Eye (tissue), 1 donor: ENCODE measurements around the gene COL9A3.
"Not testable (repeated sequence)": the region's sequence is repeated elsewhere in the genome, so short reads cannot be mapped to it uniquely, and the experiment has no call there.

Source experiments
- DNase-seq: peaks from one replicate; pipeline ENCODE4 v3.0.0-alpha.2; 2015

COL9A3 gene

GRCh38 chr20:62838128-62838891, 21.5 kb downstream of the COL9A3 start:
- no peak for DNase-seq

- DNase-seq = no peak
Observed at GRCh38 chr20:62839261-62839660, 22.4 kb downstream of the COL9A3 start.

- DNase-seq = no peak
Observed at GRCh38 chr20:62839816-62840215, 23.0 kb downstream of the COL9A3 start.

DNA sequence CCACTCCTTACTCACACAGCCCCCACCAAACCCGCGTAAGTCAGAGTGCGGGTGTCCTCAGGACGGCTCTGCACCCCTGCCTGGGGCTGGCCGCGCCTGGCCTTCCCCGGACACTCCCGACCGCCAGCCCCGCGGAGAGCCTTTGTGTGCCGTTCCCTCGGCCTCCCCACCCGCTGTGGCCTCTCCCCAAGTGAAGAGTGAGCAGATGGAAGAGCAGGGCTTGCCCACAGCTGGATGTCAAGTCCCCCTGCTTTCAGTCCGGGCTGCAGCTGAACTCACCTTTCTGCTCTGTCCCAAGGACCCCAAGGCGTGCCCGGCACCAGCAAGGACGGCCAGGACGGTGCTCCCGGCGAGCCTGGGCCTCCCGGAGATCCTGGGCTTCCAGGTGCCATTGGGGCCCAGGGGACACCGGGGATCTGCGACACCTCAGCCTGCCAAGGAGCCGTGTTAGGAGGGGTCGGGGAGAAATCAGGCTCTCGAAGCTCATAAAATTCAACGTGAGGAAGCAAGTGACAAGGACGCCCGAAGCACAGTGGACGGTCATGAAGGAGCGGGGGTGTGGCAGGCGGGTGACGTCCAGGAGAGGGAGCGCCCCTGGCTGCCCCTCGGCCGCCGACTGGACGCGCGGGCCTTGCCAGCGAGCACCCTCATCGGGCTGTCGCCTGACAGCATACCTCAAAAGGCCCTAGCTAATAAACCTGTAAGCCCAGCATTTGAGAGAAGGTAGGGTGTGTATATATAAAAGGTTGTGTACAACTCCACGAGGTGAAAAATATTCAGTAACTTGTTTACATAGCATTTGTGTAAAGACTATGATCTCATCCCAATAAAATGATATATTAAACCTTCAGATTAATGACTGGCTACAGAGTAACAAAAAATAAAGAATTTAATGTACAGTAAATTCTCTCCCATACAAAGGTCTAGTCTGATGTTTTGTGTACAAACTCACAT, 23.7 kb downstream of the COL9A3 start:
- DNase-seq = no peak

- DNase-seq = no peak
Observed at GRCh38 chr20:62841705-62842212, 24.9 kb downstream of the COL9A3 start.

- DNase-seq = no peak
Observed at GRCh38 chr20:62843656-62844055, 26.8 kb downstream of the COL9A3 start.

DNA sequence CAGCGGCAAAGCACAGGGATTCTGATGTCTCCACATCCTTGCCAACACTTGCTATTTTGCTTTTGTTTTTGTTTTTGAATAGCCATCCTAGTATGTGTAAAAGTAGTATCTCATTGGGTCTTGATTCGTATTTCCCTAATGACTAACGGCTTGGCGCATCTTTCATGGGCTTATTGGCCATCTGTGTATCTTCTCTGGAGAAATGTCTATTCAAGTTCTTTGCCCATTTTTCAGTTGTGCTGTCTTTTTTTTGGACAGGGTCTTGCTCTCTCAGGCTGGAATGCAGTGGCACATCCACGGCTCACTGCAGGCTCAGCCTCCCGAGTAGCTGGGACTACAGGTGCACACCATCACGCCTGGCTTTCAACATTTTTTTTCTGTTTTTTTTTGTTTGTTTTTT, 27.3 kb downstream of the COL9A3 start:
- DNase-seq = no peak

GRCh38 chr20:62845416-62846160, 28.7 kb downstream of the COL9A3 start:
- DNase-seq = no peak

DNA sequence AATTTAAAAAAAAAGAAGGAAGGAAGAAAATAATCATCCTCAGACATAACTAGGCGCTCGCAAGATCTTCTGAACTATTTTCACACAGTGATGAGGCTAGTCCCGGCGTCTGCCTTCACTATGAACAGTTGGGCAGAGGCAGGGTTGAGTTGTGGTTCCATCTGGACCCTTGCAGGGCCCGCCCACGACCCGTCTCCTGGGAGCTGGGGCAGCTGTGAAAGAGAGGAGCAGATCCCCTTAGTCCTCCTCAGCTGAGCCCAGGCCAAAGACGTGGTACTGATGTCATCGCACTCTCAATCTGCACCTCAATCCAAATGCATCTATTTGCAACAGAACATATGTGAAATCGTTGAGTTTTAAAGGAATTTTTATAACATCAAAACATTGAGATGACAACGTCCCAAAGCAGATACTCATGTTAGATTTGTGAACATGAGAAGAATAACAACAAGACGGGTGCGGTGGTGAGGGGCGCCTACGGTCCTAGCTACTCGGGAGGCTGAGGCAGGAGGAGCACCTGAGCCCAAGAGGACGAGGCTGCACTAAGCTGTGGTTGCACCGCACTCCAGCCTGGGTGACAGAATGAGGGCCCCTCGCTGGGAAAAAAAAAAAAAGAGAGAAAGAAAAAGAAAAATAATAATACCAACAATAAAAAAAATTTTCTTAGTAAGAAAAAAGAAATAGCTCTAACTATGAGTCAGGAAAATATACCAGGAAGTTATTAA, 29.5 kb downstream of the COL9A3 start:
- peak; percentile 57 for DNase-seq

DNA sequence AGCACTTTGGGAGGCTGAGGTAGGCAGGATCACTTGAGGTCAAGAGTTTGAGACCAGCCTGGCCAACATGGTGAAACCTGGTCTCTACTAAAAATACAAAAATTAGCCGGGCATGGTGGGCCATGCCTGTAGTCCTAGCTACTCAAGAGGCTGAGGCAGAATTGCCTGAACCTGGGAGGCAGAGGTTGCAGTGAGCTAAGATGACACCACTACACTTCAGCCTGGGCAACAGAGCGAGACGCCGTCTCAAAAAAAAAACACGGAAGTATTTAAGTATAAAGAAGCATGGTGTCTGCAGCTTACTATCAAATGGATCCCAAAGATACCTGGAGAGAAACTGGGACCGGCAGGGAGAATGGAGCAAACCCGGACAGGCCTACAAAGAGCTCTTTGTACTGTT, 32.1 kb downstream of the COL9A3 start:
- DNase-seq = not testable (repeated sequence)

DNA sequence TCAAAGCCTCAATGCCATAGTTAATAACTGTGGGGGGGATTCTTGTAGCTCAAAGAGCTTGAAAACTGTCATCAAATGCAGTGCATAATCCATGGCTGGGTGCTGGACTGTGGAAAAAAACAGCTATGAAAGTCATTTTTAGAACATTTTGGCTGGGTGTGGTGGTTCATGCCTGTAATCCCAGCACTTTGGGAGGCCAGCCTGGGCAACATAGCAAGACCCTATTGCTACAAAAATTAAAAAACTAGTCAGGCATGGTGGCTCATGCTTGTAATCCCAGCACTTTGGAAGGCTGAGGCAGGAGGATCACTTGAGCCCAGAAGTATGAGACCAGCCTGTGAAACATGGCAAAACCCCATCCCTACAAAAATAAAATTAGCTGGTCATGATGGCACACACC, 32.6 kb downstream of the COL9A3 start:
- DNase-seq = no peak

- DNase-seq = no peak
Observed at GRCh38 chr20:62850333-62850974, 33.6 kb downstream of the COL9A3 start.

DNA sequence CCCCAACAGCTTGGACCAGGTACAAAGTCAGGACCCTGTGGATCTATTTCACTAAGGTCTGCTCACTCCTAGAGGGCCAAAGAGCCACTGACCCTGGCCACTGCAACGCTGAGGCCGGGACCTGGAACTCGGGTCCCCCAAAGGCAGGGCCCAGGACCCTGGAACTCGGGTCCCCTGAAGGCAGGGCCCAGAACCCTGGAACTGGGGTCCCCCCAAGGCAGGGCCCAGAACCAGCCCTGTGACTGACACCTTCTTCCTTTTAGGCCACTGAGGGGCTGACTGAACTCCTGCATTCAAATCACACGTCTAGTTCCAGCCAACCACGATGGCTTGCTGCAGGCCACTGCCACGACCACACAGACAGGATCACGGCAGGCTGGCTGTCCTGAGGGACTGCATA, 35.3 kb downstream of the COL9A3 start:
- no peak for DNase-seq

- DNase-seq = no peak
Observed at GRCh38 chr20:62852841-62853240, 36.0 kb downstream of the COL9A3 start.

DNA sequence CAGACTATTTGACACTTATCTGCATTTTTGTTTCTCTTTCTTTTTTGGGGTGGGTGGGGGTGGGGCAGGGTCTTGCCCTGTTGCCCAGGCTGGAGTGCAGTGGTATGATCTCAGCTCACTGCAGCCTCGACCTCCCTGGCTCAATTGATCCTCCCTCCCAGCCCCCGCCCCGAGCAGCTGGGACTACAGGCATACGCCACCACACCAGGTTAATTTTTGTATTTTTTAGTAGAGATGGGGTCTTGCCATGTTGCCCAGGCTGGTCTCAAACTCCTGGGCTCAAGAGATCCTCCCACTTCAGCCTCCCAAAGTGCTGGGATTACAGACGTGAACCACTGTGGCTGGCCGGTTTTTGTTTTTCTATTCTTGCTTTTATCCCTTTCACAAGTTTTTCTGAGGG, 36.5 kb downstream of the COL9A3 start:
- DNase-seq = not testable (repeated sequence)

DNA sequence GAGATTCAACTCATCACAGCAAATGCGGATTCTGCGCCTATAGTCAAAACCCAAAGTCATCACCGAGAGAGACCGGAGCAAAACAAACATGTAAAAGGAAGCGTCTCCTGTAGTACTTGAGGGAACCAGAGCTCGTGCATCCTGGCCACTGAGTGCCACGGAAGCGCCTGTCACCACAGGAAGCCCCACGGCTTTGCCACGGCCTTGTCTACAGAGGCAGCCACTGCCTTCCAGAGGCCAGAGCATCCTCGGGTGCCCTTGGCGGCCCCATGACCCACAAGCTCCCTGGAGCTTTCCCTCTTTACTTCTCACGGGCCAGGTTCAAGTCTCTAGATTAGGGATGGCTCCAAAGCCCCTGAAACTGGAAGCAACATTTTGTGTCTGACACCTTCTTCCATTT, 37.3 kb downstream of the COL9A3 start:
- DNase-seq = no peak

DNA sequence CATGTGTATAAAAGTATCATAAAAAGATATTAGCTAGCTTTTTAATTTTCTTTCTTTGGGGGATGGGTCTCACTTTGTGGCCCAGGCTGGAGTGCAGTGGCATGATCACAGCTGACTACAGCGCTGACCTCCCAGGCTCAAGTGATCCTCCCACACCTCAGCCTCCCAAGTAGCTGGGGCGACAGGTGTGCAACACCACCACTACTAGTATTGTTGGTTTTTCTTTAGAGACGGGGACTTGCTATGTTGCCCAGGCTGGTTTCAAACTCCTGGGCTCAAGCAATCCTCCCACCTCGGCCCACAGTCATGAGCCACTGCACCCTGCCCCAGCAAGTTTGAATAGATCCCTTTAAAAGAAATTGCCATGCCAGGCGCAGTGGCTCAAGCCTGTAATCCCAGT, 38.3 kb downstream of the COL9A3 start:
- no peak for DNase-seq

DNA sequence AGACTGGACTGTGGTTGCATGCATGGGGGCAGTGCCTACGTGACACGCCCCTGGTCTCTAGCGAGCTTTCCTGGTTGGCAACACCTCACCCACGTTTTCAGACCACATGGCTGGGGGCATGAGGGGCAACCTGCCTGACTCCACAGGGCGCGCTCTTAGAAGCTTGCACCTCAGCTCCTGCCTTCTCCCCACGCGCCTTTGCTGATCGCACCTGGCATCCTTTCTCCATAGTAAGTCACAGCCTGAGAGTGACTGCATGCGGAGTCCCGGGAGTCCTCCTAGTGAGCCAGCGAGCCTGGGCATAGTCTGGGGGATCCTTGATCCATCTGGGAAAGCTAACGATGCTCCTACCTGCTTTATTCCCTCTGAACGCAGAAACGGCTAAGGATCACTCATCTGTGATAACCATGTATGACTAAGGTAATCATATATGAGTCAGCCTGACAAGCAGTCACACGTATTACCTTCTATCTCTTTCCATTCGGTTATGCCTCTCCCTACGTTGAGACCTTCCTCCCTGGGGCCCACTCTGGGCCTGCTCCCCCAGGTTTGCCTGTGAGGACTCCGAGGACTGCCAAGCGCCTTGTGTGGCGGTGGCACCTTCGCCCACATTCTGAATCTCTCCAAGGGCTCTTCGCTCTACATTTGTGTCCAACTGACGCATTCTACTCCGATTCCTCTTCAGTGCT, 40.2 kb downstream of the COL9A3 start:
- DNase-seq = no peak

- no peak for DNase-seq
Observed at GRCh38 chr20:62858058-62858830, 41.4 kb downstream of the COL9A3 start.

GRCh38 chr20:62859721-62860120, 42.9 kb downstream of the COL9A3 start:
- no peak for DNase-seq
